ENCODE results near the gene DNMT1. TPM values are rescaled to one million over a fixed set of nuclear protein-coding genes. Genes with fewer than 3 reads are reported as not detected.

DNMT1 gene
- total RNA-seq, 1 experiment from 2014 or later: 227 TPM

- no peak overlapping the region for H3K27ac ChIP-seq (ENCODE audit: insufficient read length, low read depth, low read length)
- no peak overlapping the region for H2BK120ac ChIP-seq (ENCODE audit: low read depth, low read length, poor library complexity, severe bottlenecking)
- H3K4me1 ChIP-seq (ENCODE audit: insufficient read depth, low read length): no peaks in the 10 kb centered on the region
- H2AK5ac ChIP-seq (ENCODE audit: insufficient read length, low read length): no peak overlapping the region
- H2AFZ ChIP-seq (ENCODE audit: low read length): no peak overlapping the region
- H2BK20ac ChIP-seq (ENCODE audit: low read depth, low read length, poor library complexity, severe bottlenecking): no peak overlapping the region
- no peak overlapping the region for H3K4ac ChIP-seq (ENCODE audit: low read depth, low read length)
- H3K36me3 Mint-ChIP-seq (ENCODE audit: insufficient read depth in 1 of 3, low read depth in 3 of 3): peaks cover 36 to 78% (median 62%) of the 10 kb centered on the region in 3 experiments; a peak in 6 of 7 replicates
- no peak overlapping the region for H3K14ac ChIP-seq (ENCODE audit: insufficient read depth, low read length)
- H3K4me2 ChIP-seq (ENCODE audit: insufficient read depth, insufficient read length, low read length): no peak overlapping the region
- no peaks in the 10 kb centered on the region; the same call in 1 of the 2 replicates for H3K27me3 Mint-ChIP-seq (ENCODE audit: low read depth)
- peak overlapping the region in 2 of 3 experiments; percentile 55 to 76; a peak in 2 of 7 replicates for H3K27ac Mint-ChIP-seq
- no peaks in the 10 kb centered on the region for H4K20me1 ChIP-seq (ENCODE audit: control insufficient read depth, insufficient read depth, insufficient read length)
- H3K4me1 Mint-ChIP-seq: peaks cover 3 to 7% of the 10 kb centered on the region in 2 experiments
- no peak overlapping the region for H4K8ac ChIP-seq (replicated peaks; ENCODE audit: insufficient read length, low read depth, low read length)
- no peak overlapping the region for H3K56ac ChIP-seq (ENCODE audit: insufficient read length, low read depth, low read length)
- H3T11ph ChIP-seq (ENCODE audit: low read length): no peak overlapping the region
- H3K79me1 ChIP-seq (ENCODE audit: insufficient read depth, low read depth, low read length, poor library complexity, severe bottlenecking): no peaks in the 10 kb centered on the region
- H2BK5ac ChIP-seq (ENCODE audit: insufficient read length, low read length): no peak overlapping the region
- no peaks in the 10 kb centered on the region for H3K9me3 ChIP-seq (ENCODE audit: control insufficient read depth, low read depth, low read length)
- H3K9ac ChIP-seq (ENCODE audit: extremely low read depth, insufficient read length, low read length): no peak overlapping the region
- TF ChIP-seq CTCF (conservative IDR thresholded peaks at IDR 0.05): peak; percentile 80
- no peak overlapping the region for H3K18ac ChIP-seq (ENCODE audit: insufficient read length, low read depth, low read length)
- no peak overlapping the region for H3K23ac ChIP-seq (ENCODE audit: insufficient read length, low read depth, low read length)
- H3K79me2 ChIP-seq (ENCODE audit: insufficient read depth, low read length): no peaks in the 10 kb centered on the region; the same call in 1 of the 2 replicates
- no peaks in the 10 kb centered on the region for H3K27me3 ChIP-seq (ENCODE audit: insufficient read depth, low read length)
- H3K23me2 ChIP-seq (ENCODE audit: insufficient read length, low read depth, low read length, poor library complexity, severe bottlenecking): no peaks in the 10 kb centered on the region
- DNase-seq: peak; percentile 87
- no peaks in the 10 kb centered on the region; a peak in 1 of 5 replicates for H3K9me3 Mint-ChIP-seq
- H4K91ac ChIP-seq (ENCODE audit: insufficient read length, low read depth, low read length): no peak overlapping the region
- peak overlapping the region in 1 of 2 experiments; percentile 58; a peak in 1 of 5 replicates for H3K4me3 Mint-ChIP-seq
- no peak overlapping the region for H2BK15ac ChIP-seq (ENCODE audit: low read depth, low read length)
- WGBS (ENCODE audit: extremely low coverage, insufficient read length, low lambda C conversion rate): no CpG with 5 or more reads among the region's 25 CpGs
- H4K5ac ChIP-seq (ENCODE audit: insufficient read length, low read depth, low read length): no peak overlapping the region
- H2BK12ac ChIP-seq (ENCODE audit: insufficient read length, low read depth, low read length): no peak overlapping the region
Measured at GRCh38 chr19:10112895-10113591, 81.7 kb downstream of the DNMT1 start.

All from H9 (cell line).